ENCODE data around the gene GTPBP2.
"Not testable (repeated sequence)": the region's sequence is repeated elsewhere in the genome, so short reads cannot be mapped to it uniquely, and the experiment has no call there.

Gene GTPBP2, protein sequence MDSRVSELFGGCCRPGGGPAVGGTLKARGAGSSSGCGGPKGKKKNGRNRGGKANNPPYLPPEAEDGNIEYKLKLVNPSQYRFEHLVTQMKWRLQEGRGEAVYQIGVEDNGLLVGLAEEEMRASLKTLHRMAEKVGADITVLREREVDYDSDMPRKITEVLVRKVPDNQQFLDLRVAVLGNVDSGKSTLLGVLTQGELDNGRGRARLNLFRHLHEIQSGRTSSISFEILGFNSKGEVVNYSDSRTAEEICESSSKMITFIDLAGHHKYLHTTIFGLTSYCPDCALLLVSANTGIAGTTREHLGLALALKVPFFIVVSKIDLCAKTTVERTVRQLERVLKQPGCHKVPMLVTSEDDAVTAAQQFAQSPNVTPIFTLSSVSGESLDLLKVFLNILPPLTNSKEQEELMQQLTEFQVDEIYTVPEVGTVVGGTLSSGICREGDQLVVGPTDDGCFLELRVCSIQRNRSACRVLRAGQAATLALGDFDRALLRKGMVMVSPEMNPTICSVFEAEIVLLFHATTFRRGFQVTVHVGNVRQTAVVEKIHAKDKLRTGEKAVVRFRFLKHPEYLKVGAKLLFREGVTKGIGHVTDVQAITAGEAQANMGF

DNA sequence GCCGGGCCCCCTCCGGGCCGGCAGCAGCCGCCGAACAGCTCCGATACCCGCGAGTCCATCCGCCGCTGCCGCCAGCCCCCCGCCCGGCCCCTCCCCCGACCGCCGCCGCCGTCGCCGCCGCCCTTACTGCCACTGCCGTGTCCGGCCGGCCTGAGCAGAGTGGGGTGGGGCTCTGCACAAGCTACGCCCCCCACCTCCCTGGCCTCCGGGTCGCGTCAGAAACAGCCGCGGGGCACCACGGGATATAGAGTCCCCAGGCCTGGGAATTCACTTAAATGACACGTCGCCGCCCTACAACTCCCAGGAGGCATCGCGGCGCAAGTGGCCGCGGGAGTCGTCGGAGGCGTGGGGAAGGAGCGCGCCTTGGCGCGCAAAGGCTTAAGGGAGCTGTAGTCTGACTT is at the start of gene GTPBP2:
GTPBP2 (minus strand) TSS at position 161 of the 401 bp plus-strand sequence; CDS start at position 59, 102 bp downstream.
- peak; percentile 98 for DNase-seq

- DNase-seq, result no peak
Observed at GRCh38 chr6:43678341-43678740, 49.3 kb upstream of the GTPBP2 start.

GRCh38 chr6:43677759-43678158 is 48.7 kb upstream of the GTPBP2 start:
- DNase-seq, result no peak

- no peak for DNase-seq
Observed at GRCh38 chr6:43676962-43677606, 48.0 kb upstream of the GTPBP2 start.

DNA sequence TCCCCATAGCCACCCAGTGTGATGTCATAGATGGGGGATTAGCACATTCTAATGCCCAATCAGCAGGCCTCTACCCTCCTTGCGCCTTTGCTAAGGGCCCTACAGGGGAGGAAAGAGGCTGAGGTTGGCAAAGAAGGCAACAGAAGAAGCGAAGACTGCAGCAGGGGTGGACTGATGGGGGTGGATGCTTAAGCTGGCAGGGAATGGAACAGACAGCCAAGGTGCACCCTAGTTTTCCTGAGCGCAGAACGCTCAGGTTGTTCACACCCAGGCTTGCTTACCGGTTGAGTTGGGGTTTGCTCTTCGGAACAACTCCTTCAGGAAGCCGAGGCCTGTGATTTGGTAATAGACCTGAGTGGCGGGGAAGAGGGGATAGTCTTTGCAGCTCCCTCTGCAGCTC is 45.9 kb upstream of the GTPBP2 start:
- DNase-seq, result no peak

- no peak for DNase-seq
Observed at GRCh38 chr6:43674291-43674690, 45.2 kb upstream of the GTPBP2 start.

DNA sequence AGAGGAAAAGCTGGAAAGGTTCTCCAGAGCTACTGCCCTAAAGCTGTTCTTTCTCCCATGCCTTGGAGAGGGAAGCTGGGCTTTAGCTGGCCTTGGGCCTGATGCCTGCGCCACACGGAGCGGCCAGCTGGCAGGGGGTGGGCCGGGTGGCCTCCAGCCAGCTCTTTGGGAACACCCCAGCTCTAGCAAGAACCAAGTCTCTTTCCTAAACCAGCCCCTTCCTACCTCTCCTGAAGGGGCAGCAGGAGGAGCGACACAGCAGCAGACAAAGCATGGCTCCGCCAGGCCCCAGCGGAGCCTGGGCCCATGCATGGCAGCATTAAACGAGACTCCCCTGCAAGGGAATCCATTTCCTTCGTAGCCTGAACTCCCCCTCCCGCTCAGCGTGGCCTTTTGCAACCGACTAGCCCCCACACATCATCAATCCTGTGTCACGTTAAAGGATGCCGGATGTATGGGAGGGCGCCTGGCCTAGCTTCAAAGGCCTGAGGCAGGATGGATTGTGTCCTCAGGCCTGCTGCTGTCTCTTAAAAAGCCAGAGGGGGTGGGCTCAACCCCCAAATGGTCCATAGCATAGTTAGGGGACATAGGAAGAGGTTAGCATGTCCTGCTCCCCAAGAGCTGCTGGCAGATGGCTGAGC is 44.5 kb upstream of the GTPBP2 start:
- DNase-seq, result no peak

GRCh38 chr6:43671801-43672690 is 43.0 kb upstream of the GTPBP2 start:
- DNase-seq, result no peak

DNA sequence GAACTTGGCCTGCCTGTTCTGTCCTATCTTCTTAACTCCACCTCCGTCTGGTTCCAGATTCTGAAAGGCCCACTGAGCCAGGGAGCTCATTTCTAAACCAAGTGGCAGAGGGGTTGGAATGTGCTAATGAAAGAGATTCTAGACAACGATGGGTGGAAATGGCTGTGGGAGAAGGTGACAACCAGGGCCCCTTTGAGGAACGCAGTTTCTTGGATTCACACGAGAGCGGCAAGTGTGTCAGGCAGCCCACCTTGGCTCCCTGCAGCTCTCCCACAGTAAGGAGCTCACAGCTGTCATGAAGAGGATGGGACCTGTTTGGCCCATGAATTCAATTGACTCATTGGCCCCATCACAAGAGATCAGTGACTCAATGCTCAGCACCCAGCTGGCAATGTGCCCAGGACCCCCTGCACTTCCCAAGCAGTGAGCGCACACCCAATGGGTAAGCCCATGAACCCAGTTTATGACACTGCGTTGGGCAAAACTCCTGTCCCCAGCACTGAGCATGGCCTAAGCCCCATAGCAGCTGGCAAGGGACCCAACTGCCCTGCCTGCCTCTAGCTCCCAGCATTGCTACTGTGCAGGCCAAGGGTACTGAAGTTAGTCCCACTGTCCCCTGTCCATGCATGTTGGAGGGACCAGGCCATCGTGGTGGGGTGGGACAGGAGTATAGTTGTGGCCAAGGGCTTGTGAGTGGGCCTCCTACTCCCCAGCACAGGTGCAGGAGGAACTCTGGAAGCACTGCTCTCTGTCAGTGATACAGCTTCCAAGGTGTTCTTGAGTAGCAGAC is 42.1 kb upstream of the GTPBP2 start:
- no peak for DNase-seq

DNA sequence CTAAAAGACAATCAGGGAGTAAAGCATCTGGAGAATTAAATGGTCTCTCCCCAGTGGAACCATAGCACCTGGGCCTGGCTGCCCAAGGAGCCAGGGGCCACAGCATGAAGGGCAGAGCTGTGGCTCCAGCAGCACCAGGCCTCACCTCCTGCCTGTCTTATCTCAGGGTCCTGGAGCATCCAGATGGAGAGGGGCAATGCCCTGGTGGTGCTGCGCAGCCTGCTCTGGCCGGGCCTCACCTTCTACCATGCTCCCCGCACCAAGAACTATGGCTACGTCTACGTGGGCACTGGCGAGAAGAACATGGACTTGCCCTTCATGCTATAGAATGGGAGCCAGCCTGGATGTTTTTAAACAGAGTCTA is 41.5 kb upstream of the GTPBP2 start:
- DNase-seq, result no peak

DNA sequence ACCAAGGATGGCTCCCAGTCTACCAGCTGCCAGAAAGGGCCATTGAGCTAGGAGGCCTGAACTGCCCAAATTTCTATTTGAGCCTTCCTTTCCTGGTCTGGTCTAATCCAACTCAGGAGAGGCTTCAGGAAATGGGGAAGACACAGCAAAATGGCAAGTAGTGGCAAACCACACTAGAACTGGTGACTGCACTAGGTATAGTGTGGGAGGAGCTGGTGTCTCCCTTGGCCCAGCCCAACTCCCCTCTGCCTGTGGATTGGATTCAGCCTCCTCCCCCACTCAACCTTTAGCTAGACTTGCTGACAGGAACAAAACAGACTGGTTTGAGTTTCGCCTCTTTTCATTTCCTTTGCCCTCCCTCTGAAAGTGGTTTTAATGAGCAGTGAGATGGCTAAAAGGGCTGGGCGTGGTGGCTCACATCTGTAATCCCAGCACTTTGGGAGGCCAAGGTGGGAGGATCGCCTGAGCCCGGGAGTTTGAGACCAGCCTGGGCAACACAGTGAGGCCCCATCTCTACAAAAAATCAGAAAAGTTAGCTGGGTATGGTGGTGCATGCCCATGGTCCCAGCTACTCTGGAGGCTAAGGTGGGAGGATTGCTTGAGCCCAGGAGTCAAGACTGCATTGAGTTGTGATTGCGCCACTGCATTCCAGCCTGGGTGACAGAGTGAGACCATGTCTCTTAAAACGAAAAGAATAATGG is 41.0 kb upstream of the GTPBP2 start:
- no peak for DNase-seq

GRCh38 chr6:43669050-43669921 is 40.2 kb upstream of the GTPBP2 start:
- no peak for DNase-seq

DNA sequence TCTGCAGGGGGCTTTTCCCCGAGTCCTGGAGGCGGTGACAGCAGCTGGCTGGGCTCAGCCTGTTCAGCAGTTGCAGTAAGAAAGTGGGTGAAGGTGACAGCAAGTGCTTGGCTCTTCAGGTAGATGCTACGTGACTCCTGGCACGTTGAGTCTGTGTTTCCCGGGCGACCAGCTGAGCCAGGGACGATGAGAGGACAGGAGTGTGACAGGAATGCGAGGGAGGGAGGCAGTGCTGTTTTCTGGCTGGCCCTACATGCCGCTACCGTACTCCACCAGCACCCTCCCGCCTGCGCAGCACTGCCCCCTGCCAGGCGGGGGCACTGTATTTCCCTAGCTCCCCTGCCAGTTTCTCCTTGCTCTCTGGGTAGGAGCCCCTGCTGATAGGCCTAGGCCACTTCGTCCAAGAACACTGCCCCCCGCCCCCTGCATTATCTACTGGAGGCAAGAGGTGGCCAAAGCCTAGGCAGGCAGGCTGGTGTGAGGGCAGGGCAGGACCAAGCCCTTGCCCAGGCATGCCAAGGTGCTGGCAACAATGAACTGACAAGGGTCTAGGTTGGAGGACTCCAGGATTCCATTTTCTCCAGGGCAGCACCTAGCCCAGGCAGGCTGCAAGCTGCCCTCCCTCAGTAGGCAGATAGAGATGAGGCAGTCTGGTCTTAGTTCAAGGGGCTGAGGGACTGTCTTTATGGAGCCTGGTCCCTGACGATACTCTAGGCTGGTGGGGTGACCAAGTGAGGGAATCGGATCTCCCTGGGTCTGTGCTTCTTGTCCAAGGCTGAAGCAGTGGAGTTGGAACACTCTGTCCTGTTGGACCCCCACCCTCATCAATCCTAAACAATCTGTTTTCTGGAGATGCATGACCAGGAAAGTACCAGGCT is 39.3 kb upstream of the GTPBP2 start:
- peak; percentile 55 for DNase-seq

DNA sequence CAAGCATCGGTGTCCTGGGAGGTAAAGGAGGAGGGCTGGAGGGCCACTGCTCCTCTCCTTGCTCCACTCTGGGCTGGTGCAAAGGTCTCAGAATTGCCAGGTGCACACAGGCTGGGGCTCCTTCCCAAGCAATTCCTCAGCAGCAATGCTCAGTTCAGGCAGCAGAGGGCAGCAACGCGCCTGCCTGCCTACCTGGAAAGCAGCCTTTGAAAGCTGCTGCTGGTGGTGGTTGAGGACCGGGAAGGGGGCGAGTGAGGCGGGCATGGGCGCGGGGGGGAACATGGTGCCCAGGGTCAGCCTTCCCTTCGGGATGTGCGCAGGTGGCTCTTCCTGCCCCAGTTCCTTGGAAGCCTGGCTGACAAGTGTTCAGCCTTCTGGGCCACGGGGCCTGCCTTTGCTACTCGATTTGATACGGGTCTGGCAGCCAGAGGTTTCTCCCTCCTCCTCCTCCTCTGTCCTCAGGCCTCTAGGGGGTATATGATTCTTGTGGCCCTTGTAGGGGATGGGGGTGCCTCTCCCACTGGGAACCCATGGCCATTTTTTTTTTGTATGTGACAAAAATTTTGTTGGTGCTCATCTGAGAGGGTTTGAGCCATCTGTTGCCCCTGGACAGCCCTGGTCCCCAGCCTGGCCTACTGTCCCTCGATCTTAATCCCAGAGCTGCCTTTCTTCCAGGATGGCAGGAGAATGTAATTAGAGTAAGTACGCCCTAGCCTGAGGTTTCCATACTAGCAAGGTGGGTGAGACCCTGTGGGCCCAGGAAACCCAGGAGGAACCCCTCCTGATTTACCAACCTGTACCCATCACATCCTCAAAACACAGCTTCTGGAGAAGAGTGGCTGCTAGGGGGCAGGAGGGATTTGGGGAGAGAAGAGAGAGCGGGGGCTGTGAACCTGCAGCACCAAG is 38.4 kb upstream of the GTPBP2 start:
- DNase-seq, result peak; percentile 7

GRCh38 chr6:43666196-43666920 is 37.3 kb upstream of the GTPBP2 start:
- DNase-seq, result no peak

DNA sequence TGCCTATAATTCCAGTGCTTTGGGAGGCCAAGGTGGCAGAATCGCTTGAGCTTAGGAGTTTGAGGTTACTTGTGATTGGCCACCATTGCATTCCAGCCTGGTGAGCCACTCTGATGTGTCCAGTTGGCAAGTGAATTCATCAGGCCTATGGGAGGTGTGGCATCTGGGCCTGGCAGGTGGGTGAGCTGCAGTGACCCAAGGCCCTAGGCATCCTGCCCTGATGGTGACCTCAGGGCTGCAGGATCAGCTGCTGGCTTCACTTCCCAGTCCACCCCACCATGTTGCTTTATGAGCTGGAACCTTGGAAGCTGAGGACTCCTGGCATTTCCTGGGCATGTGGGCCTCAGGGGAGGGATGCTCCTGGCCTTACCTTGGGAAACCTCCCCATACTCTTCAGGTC is 36.3 kb upstream of the GTPBP2 start:
- DNase-seq, result no peak

DNA sequence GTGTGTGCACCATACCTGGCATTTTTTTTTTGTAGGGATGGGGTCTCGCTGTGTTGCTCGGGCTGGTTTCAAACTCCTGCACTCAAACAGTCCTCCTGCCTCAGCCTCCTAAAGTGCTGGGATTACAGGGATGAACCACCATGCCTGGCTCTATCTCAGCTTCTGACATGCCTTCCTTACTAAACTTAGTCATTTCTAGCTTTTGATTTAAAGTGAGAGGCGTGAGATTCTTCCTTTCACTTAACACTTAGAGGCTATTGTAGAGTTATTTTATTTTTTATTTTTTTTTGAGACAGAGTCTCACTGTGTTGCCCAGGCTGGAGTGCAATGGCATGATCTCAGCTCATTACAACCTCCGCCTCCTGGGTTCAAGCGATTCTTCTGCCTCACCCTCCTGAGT is 33.9 kb upstream of the GTPBP2 start:
- not testable (repeated sequence) for DNase-seq

Measured in NCI-H2171 (cell line).